Right hindlimb (tissue), 1 donor: ENCODE data around the gene SLC22A9.
"Not testable (repeated sequence)": the region's sequence is repeated elsewhere in the genome, so short reads cannot be mapped to it uniquely, and the experiment has no call there.

Source experiments
- DNase-seq: peaks from one replicate; pipeline ENCODE4 v3.0.0-alpha.2; 2018

The SLC22A9 gene

GRCh38 chr11:63369165-63369970, at the start of gene SLC22A9:
Gene SLC22A9, plus strand, starts transcription at chr11:63369785. Its CDS starts 272 bp downstream, at chr11:63370057.
- DNase-seq, result no peak

DNA sequence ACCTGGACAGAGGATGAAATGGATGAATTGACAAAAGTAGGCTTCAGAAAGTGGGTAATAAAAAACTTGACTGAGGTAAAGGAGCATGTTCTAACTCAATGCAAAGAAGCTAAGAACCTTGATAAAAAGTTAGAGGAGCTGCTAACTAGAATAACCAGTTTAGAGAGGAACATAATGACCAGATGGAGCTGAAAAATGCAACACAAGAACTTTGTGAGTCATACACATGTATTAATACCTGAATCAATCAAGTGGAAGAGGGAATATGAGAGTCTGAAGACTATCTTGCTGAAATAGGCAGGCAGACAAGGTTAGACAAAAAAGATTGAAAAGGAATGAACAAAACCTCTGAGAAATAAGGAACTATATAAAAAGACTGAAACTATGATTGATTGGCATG, 47.9 kb upstream of the SLC22A9 start:
- no peak for DNase-seq

- DNase-seq, result not testable (repeated sequence)
Observed at GRCh38 chr11:63335089-63335488, 34.5 kb upstream of the SLC22A9 start.

GRCh38 chr11:63337070-63337469, 32.5 kb upstream of the SLC22A9 start:
- no peak for DNase-seq

DNA sequence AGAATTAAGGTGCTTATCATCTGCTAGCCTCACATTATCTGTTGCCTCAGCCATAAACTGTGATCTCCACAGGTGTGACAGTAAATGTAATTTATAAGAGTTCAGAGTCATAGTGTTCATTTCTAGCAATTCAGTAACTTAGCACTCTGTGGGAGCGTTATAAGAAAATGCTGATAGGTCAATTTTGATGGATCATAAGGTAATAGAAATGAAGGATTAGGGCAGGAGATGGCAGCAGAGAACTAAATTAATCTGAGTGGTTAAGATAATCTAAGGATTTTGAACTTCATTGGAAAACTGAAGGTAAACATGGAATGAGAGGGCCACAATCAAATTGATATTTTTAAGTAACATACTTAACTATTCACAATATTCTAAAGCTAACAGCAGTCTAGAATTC, 26.5 kb upstream of the SLC22A9 start:
- DNase-seq, result no peak

GRCh38 chr11:63352144-63352543, 17.4 kb upstream of the SLC22A9 start:
- no peak for DNase-seq

GRCh38 chr11:63362196-63362793, 7.3 kb upstream of the SLC22A9 start:
- DNase-seq, result no peak

DNA sequence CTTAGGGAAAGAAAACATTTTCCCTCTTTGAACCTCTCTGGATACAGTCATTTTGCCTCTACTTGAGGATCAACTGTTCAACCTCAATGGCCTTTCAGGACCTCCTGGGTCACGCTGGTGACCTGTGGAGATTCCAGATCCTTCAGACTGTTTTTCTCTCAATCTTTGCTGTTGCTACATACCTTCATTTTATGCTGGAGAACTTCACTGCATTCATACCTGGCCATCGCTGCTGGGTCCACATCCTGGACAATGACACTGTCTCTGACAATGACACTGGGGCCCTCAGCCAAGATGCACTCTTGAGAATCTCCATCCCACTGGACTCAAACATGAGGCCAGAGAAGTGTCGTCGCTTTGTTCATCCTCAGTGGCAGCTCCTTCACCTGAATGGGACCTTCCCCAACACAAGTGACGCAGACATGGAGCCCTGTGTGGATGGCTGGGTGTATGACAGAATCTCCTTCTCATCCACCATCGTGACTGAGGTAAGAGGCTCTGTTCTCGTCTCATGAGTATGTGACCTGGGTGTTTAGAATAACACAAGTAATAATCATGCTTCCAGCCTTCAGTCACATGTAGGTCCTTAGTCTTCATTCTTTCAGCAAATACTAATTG, 495 bp downstream of the SLC22A9 start:
- no peak for DNase-seq

GRCh38 chr11:63371396-63371795, 1.8 kb downstream of the SLC22A9 start:
- DNase-seq, result no peak

GRCh38 chr11:63375434-63375833, 5.8 kb downstream of the SLC22A9 start:
- no peak for DNase-seq

GRCh38 chr11:63380130-63380529, 10.5 kb downstream of the SLC22A9 start:
- DNase-seq, result no peak

- no peak for DNase-seq
Observed at GRCh38 chr11:63395697-63396096, 26.1 kb downstream of the SLC22A9 start.

DNA sequence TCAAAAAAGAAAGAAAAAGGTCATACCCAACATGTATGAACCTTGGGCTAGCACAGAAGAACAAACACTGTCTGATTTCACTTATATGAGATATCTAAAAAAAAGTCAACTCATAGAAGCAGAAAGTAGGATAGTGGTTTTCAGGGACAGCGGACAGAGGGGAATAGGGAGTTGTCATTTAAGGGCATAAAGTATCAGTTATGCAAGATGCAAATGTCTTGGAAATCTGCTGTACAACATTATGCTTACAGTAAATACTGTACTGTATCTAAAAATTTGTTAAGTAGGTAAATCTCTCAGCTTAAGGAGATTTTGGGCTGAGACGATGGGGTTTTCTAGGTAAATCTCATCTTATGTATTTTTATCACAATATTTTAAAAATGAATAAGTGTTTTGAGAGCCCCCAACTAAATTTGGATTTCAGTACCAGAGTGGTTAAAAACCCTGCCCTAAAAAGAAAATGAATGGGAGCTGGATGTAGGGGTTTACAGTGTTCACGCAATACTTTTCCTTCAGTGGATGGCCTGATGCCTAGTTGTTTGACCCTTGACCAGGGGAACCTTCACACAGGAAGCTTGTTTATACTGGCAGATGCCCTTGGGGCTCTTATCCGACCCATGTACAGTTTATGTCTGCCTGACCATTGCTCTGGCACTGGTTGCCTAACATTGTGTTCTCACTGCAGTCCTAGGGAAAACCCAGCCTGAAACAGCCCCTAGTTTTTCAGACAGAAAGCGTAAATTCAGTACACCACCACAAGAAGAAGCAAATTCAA, 34.8 kb downstream of the SLC22A9 start:
- DNase-seq, result no peak

GRCh38 chr11:63405114-63405513, 35.5 kb downstream of the SLC22A9 start:
- no peak for DNase-seq

GRCh38 chr11:63406458-63406857, 36.9 kb downstream of the SLC22A9 start:
- DNase-seq, result no peak

DNA sequence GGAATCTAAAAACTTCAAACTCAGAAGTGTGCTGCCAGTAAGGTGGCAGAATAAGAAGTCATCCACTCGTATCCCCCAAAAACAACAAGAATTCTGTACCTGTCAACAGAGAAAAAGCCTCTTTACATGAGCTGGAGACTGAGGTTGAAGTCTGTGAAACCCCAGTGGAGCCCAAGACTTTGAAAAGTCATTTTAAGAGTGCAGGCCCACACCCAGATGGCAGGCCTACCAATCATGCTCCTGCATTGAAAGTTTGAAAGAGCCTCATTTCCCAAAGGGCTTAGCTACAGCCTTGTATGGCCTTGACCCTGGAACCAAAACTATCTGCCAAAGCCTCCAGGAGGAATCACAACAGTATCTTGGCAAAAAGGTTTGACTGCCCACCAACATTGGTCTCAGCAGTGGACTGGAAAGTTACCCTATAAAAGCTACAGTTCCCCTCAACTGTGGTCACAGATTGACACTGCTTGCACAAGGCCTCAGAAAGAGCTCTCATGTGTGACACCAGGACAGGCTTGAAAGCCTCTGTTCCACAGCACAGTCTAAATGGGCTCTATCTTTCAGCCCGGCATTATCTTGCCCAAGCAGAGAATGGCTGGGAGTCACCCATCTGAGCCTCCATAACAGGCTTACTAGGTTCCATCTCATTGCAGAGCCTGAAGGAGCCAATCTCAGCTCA, 47.7 kb downstream of the SLC22A9 start:
- DNase-seq, result no peak

- no peak for DNase-seq
Observed at GRCh38 chr11:63427971-63428508, 58.5 kb downstream of the SLC22A9 start.

GRCh38 chr11:63430731-63431130, 61.1 kb downstream of the SLC22A9 start:
- not testable (repeated sequence) for DNase-seq

GRCh38 chr11:63435351-63435750, 65.8 kb downstream of the SLC22A9 start:
- not testable (repeated sequence) for DNase-seq

DNA sequence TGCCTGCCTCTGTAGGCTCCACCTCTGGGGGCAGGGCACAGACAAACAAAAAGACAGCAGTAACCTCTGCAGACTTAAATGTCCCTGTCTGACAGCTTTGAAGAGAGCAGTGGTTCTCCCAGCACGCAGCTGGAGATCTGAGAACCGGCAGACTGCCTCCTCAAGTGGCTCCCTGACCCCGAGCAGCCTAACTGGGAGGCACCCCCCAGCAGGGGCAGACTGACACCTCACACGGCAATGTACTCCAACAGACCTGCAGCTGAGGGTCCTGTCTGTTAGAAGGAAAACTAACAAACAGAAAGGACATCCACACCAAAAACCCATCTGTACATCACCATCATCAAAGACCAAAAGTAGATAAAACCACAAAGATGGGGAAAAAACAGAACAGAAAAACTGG, 66.2 kb downstream of the SLC22A9 start:
- DNase-seq, result not testable (repeated sequence)

DNA sequence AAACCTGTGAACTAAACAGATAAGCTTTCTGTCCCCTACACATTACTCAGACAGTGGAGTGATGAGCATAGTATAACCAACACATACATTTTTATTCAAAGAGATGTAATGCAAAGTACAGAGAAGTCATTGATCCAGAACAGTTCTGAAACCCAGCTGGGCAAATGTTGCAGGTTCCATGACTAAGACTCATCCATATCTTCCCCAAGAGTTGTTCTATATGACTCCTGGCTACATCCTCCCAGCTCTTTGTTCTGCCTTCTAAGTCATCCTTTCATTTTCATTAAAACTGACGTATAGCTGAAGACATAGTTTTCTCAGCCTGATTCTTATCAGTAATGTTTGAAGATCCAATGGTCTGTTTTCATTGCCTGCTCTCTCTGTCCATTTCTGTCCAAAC, 74.1 kb downstream of the SLC22A9 start:
- DNase-seq, result no peak

DNA sequence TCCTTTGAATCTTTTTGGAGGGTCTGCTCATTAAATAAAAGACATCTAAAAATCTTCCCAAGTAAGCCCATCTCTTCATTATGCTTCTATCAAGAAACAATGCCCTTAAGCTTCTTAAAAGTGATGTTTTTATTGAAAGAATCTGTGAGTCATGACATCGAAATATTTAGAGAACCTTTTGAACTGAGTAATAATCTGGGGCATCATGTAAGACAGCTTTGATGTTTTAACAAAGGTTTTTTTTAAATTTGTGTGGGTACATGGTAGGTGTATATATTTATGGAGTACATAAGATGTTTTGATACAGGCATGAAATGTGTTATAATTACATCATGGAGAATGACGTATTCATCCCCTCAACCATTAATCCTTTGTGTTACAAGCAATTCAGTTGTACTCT, 74.6 kb downstream of the SLC22A9 start:
- no peak for DNase-seq
